HG03045 (cell line): Measurements from ENCODE around the gene AAGAB.
A peak's percentile ranks its signal among the peaks of the same experiment; 100 is the strongest.
"Not testable (repeated sequence)": the region's sequence is repeated elsewhere in the genome, so short reads cannot be mapped to it uniquely, and the experiment has no call there.

Source experiments
- ATAC-seq: cut with Tn5 transposase; IDR thresholded peaks from one replicate; pipeline ENCODE4 v1.9.1; 2021; ENCODE audit warnings: mild to moderate bottlenecking, moderate library complexity; ENCODE audit not compliant: unreplicated experiment

Gene AAGAB, protein sequence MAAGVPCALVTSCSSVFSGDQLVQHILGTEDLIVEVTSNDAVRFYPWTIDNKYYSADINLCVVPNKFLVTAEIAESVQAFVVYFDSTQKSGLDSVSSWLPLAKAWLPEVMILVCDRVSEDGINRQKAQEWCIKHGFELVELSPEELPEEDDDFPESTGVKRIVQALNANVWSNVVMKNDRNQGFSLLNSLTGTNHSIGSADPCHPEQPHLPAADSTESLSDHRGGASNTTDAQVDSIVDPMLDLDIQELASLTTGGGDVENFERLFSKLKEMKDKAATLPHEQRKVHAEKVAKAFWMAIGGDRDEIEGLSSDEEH

DNA sequence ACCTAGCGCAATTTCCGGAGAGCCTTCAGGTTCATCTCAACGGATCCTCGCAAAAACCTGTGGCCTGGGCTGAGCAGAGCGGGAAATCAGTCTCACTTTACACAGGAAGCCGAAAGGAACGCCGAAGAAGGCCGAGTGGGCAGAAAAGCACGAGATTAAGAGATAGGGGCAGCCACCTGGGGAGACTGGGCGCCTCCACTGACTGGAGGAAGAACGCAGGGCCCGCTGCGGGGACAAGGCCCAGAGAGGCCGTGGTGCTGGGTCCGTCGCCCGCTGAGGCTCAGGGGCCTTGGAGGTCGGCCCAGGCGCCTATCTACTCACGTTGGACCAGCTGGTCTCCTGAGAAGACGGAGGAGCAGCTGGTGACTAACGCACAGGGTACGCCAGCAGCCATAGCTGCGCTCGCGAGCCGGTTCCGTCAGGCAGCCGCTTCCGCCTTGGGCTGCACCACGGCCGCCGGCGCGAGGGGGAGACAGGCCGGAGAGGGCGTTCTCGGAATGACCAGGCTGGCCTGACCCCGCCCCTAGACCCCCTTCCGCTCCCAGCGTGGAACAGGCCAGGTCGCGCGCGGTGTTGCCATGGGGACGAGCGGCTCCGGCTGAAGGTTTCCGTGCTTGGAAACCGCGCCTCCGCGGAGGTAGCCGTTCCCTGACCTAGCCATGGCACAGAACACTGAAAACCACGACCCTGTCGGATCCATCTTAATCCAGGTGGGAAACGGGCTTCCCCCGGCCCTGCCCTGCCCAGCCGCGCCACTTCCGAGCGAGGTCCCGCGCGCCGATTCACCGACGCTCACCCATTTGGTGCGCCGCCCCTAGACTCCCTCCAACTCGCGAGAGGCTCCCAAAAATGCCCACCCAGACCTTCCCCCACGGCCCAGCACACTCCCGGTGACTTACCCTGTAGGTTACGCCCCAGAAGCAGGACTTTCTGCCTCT, at the start of gene AAGAB, which contains the start of gene IQCH:
AAGAB (minus strand) TSS at position 424 of the 938 bp plus-strand sequence; CDS start at position 394, 30 bp downstream.
IQCH (plus strand) TSS at position 549 of the 938 bp plus-strand sequence; CDS start at position 660, 111 bp downstream.
- ATAC-seq = peak; percentile 94

DNA sequence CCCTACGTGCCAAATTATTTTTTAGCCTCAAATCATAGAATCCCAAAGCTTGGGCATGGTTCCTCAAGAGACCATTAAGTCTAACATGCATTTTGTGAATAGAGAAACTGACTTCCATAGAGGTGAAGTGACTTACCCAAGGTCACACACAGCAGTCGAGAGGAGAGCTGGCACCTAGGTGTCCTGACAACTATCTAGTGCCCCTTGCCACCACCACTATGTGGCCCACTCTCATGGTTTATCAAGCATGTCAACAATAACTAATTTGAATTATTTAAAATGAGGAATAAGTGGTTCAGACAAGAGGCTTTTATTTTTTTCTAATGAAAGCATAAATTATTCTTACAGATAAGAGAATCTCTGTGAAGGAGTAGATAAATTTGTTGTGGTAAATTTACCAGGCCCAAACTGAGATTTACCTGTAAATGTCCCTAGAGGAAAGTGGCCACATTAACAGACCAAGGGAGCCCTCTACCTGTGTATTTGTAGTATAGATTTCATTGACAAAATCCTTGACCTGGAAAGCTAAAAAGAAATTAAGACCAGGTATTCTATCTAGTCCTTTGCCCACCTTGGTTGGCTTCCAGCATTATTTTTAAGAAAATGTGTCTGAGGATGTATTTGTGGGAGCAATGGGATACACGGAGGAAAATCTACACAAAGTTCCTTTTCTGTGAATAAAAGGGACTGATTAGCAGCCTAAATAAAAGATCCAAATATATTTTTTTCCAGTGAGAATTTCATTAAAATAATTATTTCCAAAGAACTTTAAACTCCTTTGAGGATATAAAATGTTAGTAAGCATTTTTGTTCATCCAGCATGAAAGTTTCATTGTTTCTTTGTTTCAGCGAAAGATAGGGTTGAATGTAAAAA, 49.3 kb upstream of the AAGAB start:
- ATAC-seq = no peak

DNA sequence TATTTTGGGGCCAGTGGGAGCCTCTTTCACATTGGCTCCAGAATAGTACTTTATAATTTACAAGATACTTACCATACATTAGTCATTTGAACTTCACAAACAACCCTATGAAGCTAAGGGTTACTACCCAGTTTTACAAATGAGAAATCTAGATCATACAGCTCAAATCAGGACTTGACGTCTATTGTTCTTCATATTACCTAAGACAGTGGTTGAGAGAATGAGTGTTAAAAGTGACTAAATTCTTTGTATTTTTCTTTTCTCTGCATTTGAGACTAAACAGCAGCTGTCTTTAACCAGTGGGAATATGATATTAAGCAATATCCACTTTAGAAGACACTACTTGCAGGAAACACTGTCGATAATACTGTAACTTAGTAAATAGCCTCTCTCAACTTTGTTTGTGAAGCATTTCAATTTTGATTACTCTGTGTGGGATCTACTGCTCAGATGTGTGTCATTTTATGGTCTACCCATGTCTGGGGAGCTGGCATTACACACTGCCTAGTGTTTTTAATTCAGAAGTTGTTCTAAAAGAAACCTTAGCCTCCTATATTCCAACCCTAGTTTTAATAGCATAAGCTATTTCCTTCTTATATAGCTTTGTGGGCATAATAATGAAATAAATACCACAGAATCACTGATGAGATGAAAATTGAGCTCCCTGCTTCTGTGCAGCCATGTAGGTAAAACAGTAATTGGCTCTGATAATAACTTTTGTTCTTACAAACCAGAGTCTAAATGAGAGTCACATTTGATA, 46.0 kb upstream of the AAGAB start:
- no peak for ATAC-seq

DNA sequence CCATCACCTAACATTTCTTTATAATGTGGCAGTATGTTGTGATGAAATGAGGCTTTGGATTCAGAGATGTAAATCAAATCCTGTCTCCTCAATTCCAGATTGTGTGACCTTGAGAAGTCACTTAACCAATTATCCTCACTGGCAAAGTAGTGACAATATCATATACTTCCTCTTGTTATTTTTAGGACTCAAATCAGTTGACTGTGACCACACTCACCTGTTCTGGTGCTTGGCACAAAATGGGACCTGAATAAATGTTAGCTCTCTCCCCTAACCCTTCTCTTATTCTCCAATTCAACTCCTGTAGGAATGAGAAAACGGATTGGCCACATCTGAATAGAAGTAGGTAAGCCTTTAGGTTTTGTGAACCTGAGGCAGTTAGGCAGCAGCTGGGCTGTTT, 42.2 kb upstream of the AAGAB start:
- no peak for ATAC-seq

- no peak for ATAC-seq
Measured at GRCh38 chr15:67296188-67296587, 41.7 kb upstream of the AAGAB start.

- no peak for ATAC-seq
Measured at GRCh38 chr15:67290319-67290718, 35.9 kb upstream of the AAGAB start.

GRCh38 chr15:67286400-67286799, 31.9 kb upstream of the AAGAB start:
- ATAC-seq = not testable (repeated sequence)

- not testable (repeated sequence) for ATAC-seq
Measured at GRCh38 chr15:67285625-67286024, 31.2 kb upstream of the AAGAB start.

DNA sequence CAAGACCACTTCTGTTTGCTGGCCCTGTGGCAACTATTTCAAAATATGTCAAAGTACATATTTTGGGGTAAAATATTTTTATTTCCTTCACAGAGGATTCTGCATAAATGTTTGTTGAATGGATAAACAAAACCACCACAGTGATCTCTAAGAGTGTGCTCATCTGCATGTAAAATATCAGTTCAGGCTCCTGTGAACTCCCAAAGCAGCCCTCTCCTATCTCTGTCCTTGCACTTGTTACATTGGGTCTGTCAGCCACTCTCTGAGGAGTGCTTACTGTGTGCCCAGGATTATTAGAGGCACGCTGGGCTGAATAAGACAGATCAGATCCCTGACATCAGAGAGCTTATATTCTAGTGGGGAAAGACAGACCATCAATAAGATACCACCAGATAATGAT, 27.3 kb upstream of the AAGAB start:
- ATAC-seq = no peak

DNA sequence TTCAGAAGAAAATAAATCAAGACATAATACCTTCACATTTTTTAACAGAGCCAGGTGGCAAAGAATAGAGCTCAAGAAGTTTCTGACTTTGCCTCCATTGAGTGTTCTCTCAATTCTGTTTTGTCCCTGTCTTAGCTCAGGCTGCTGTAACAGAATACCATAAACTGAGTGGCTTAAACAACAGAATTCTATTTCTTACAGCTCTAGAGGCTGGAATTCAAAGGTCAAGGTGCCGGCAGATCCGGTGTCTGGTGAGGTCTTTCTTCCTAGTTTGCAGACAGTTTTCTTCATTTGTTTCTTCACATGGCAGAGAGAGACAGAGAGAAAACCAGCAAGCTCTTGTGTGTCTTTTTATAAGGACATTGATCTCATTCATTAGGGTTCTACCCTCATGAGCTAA, 25.8 kb upstream of the AAGAB start:
- ATAC-seq = no peak

DNA sequence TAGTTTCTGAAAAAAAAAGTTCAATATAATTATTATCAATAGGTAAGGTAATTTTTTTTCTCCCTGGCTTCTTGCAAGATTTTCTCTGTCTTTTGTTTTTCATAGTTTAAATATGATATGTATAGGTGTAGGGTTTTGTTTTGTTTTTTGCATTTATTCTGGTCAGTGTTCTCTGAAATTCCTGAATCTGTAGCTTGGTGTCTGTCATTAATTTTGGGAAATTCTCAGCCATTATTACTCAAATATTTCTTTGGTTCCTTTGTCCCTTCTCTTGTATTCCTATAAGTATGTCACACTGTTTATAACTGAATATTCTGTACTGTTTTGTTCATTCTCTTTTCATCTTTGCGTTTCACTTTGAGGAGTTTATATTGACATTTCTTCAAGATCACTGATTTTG, 22.2 kb upstream of the AAGAB start:
- no peak for ATAC-seq

GRCh38 chr15:67274236-67274635, 19.8 kb upstream of the AAGAB start:
- ATAC-seq = no peak

GRCh38 chr15:67267951-67268941, 13.8 kb upstream of the AAGAB start:
- ATAC-seq = no peak

DNA sequence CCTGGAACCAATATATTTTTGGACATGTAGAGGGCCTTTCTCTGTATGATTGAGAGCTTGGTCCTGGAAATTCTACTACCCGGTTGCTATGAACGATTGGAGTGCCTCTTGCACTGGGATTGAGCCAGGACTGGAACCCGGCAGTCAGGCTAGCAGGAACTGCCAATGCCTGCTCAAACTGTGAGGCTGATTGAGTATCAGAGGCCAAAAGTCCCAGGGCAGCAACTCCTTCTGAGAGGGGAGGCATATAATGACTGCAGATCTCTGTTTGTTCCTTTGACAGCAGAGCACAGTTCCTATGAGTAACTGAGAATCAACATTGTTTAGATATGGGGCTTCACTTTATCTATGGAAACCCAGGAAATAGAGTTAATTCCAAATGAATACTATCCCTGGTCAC, 13.0 kb upstream of the AAGAB start:
- no peak for ATAC-seq

DNA sequence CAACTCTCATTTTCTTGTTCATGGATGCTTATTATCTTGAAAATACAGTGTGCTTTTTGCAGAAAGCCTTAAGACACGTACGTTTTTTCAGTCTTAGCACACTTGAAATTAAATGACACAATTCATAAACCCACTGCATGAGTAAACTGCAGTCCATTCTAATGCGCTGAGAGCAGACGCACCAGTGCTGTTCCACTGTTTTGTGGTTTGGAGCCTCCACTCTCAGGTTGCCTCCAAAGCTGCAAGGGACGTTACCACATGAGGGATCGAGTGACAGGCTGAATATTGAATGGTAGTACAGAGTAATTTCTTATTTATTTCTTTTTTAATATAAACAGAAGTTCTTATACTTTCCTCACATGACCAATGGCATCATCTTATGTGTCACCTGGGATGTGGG, 12.4 kb upstream of the AAGAB start:
- no peak for ATAC-seq

GRCh38 chr15:67259806-67260205, 5.3 kb upstream of the AAGAB start:
- no peak for ATAC-seq

DNA sequence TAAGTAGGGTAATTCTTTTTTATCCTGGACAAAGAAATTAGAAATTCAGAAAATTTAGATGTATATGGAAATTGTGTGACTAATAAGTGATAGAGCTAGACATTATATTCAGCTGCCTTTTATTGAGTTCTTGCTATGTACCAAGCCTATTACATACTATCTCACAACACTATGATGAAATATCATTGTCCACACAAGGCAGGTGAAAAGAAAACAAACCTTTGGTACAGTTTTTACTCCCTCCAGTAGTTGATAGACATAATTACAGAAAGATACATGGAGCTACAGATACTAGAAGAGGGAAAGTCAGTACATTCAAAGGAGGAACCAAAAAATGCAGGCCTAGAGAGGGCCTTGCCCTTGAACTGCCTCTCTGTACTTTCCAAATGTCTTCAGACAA, 4.9 kb upstream of the AAGAB start:
- no peak for ATAC-seq

GRCh38 chr15:67258412-67258811, 4.0 kb upstream of the AAGAB start:
- ATAC-seq = not testable (repeated sequence)

GRCh38 chr15:67256051-67256450, 1.6 kb upstream of the AAGAB start:
- ATAC-seq = no peak
